Endothelial cell of umbilical vein (primary cell): ENCODE data around the gene PCDHGB4.
"Not testable (repeated sequence)": the region's sequence is repeated elsewhere in the genome, so short reads cannot be mapped to it uniquely, and the experiment has no call there.

Experiments used
- CTCF ChIP-seq, 2 donors: IDR thresholded peaks; 1 replicate in 1 of 2; 2 replicates in 1 of 2; pipeline ENCODE4 v1.5.1; 2011; ENCODE audit warnings: low read length in 2 of 2, mild to moderate bottlenecking in 2 of 2, moderate library complexity in 2 of 2, control low read depth in 1 of 2, inconsistent platforms in 1 of 2, low read depth in 1 of 2; ENCODE audit not compliant: insufficient read depth in 1 of 2; ENCODE audit errors: extremely low read depth in 1 of 2
- EZH2 ChIP-seq: IDR thresholded peaks from 2 replicates; pipeline ENCODE4 v1.6.1; 2012; ENCODE audit warnings: borderline replicate concordance, low read depth, mild to moderate bottlenecking, moderate library complexity, low read length, inconsistent platforms; ENCODE audit not compliant: severe bottlenecking
- GATA2 ChIP-seq: IDR thresholded peaks from 2 replicates; pipeline ENCODE4 v1.7.0; 2011; ENCODE audit warnings: low read depth, mild to moderate bottlenecking, moderate library complexity, mixed read lengths, low read length; ENCODE audit not compliant: insufficient read length, insufficient read depth
- JUN ChIP-seq: IDR thresholded peaks from 2 replicates; pipeline ENCODE4 v1.6.1; 2011; ENCODE audit warnings: borderline replicate concordance, low read depth; ENCODE audit not compliant: insufficient read length, insufficient read depth
- MAX ChIP-seq: IDR thresholded peaks from 2 replicates; pipeline ENCODE4 v1.6.1; 2011; ENCODE audit not compliant: insufficient read depth, insufficient read length
- MYC ChIP-seq: IDR thresholded peaks from one replicate; pipeline ENCODE4 v1.6.1; 2011; ENCODE audit warnings: mild to moderate bottlenecking, low read depth, low read length
- POLR2A ChIP-seq: IDR thresholded peaks from 2 replicates; pipeline ENCODE4 v1.6.1; 2012; ENCODE audit warnings: low read depth, mild to moderate bottlenecking, control low read depth, low read length
- POLR2AphosphoS5 ChIP-seq: IDR thresholded peaks from 2 replicates; pipeline ENCODE4 v1.6.1; 2012; ENCODE audit warnings: low read depth, mild to moderate bottlenecking, control low read depth, low read length, moderate library complexity; ENCODE audit not compliant: insufficient read depth

- TF ChIP-seq CTCF (IDR thresholded peaks at IDR 0.05; ENCODE audit: extremely low read depth in 1 of 2, insufficient read depth in 1 of 2, low read depth in 1 of 2, low read length in 2 of 2): peak; percentile 59 to 62
- TF ChIP-seq EZH2, POLR2AphosphoS5, POLR2A, GATA2, MAX, JUN, MYC: not testable (repeated sequence)
These were observed 10.5 kb downstream of the PCDHGB4 start, which contains the start of gene PCDHGB5 for GRCh38 chr5:141397756-141398551.
